IMR-90 (cell line): ENCODE data around the gene CCDC102A. TPM values are rescaled to one million over a fixed set of nuclear protein-coding genes. Genes with fewer than 3 reads are reported as not detected.

Experiments
- ATAC-seq: fragments of 200-7000 bp; cut with Tn5 transposase; 2 replicates; pipeline ENCODE4 v1.9.1; 2020; ENCODE audit warnings: low read depth, mild to moderate bottlenecking, moderate library complexity
- BruUV-seq: library from RNA; stranded (reverse); fragments of 400-500 nt; replicated peaks from 2 replicates; lab custom pipeline; 2021; lab: Mats Ljungman, UMichigan
- CTCF ChIA-PET: fragments of 300-600 bp; formaldehyde crosslinking; extraction: SDS; loops from one replicate; lab custom pipeline; 2021; ENCODE audit warnings: antibody characterized with exemption; lab: Yijun Ruan, JAX
- POLR2A ChIA-PET: fragments of 300-600 bp; sonication (Branson Sonifier 250); formaldehyde crosslinking; loops from one replicate; lab custom pipeline; 2022; ENCODE audit warnings: antibody characterized with exemption; ENCODE audit not compliant: unreplicated experiment; lab: Charles Lee
- DNase-seq: peaks from one replicate; pipeline ENCODE4 v3.0.0; 2013
- H2AFZ ChIP-seq: replicated peaks from 2 replicates; pipeline ENCODE3; 2013; ENCODE audit warnings: low read length, mild to moderate bottlenecking; ENCODE audit not compliant: poor library complexity
- H2AK5ac ChIP-seq: 2 replicates; pipeline ENCODE4 v1.6.1; 2013; ENCODE audit warnings: low read depth, low read length, inconsistent platforms
- H2AK9ac ChIP-seq: replicated peaks from 2 replicates; pipeline ENCODE3; 2013; ENCODE audit warnings: mild to moderate bottlenecking, low read depth, low read length, moderate library complexity; ENCODE audit not compliant: poor library complexity
- H2BK120ac ChIP-seq: 2 replicates; pipeline ENCODE4 v1.6.1; 2013; ENCODE audit warnings: low read depth, low read length, inconsistent platforms
- H2BK15ac ChIP-seq: 3 replicates; pipeline ENCODE4 v1.6.1; 2013; ENCODE audit warnings: low read depth, low read length, inconsistent platforms
- H2BK20ac ChIP-seq: 2 replicates; pipeline ENCODE4 v1.6.1; 2013; ENCODE audit warnings: low read depth, mild to moderate bottlenecking, inconsistent platforms, low read length, moderate library complexity
- H2BK5ac ChIP-seq: 2 replicates; pipeline ENCODE4 v1.6.1; 2013; ENCODE audit warnings: mild to moderate bottlenecking, low read depth, low read length, inconsistent platforms; ENCODE audit not compliant: poor library complexity, severe bottlenecking
- H3K14ac ChIP-seq: replicated peaks from 2 replicates; pipeline ENCODE4 v1.6.1; 2013; ENCODE audit warnings: low read depth, low read length, inconsistent platforms
- H3K18ac ChIP-seq: 2 replicates; pipeline ENCODE4 v1.6.1; 2013; ENCODE audit warnings: low read depth, low read length, control low read depth
- H3K23ac ChIP-seq: 2 replicates; pipeline ENCODE4 v1.6.1; 2013; ENCODE audit warnings: low read depth, low read length, inconsistent platforms
- H3K27ac ChIP-seq: 2 replicates; pipeline ENCODE4 v1.5.1; 2013; ENCODE audit warnings: mild to moderate bottlenecking, control low read depth, low read length; ENCODE audit not compliant: insufficient read depth
- H3K27me3 ChIP-seq: 2 replicates; pipeline ENCODE4 v1.6.1; 2013; ENCODE audit warnings: low read length; ENCODE audit not compliant: control insufficient read depth, insufficient read depth
- H3K36me3 ChIP-seq: 2 replicates; pipeline ENCODE4 v1.6.1; 2013; ENCODE audit warnings: low read length, mixed read lengths; ENCODE audit not compliant: control insufficient read depth, insufficient read depth
- H3K4ac ChIP-seq: 2 replicates; pipeline ENCODE4 v1.6.1; 2013; ENCODE audit warnings: low read depth, low read length, inconsistent platforms
- H3K4me1 ChIP-seq: 2 replicates; pipeline ENCODE4 v1.6.1; 2013; ENCODE audit warnings: low read length, mixed read lengths; ENCODE audit not compliant: control insufficient read depth, insufficient read depth
- H3K4me2 ChIP-seq: 2 replicates; pipeline ENCODE4 v1.6.1; 2013; ENCODE audit warnings: low read depth, mild to moderate bottlenecking, control low read depth, low read length, moderate library complexity
- H3K4me3 ChIP-seq: 2 replicates; pipeline ENCODE4 v1.5.1; 2013; ENCODE audit warnings: low read depth, mild to moderate bottlenecking, control low read depth, low read length, moderate library complexity; ENCODE audit not compliant: insufficient read depth
- H3K56ac ChIP-seq: 2 replicates; pipeline ENCODE4 v1.6.1; 2013; ENCODE audit warnings: low read length, inconsistent platforms; ENCODE audit not compliant: insufficient read depth; ENCODE audit errors: extremely low read depth
- H3K79me1 ChIP-seq, 2 experiments: 2 replicates each; pipeline ENCODE4 v1.6.1; 2013; ENCODE audit warnings: low read length in 2 of 2, inconsistent platforms in 1 of 2, low read depth in 1 of 2
- H3K9ac ChIP-seq: 2 replicates; pipeline ENCODE4 v1.6.1; 2013; ENCODE audit warnings: low read depth, low read length, control low read depth
- H3K9me1 ChIP-seq: 2 replicates; pipeline ENCODE4 v1.6.1; 2013; ENCODE audit warnings: low read length, inconsistent platforms; ENCODE audit not compliant: insufficient read depth
- H3K9me3 ChIP-seq: 2 replicates; pipeline ENCODE4 v1.6.1; 2013; ENCODE audit warnings: low read length; ENCODE audit not compliant: control insufficient read depth, insufficient read depth
- H4K20me1 ChIP-seq: 2 replicates; pipeline ENCODE4 v1.6.1; 2013; ENCODE audit warnings: low read length, inconsistent platforms; ENCODE audit not compliant: insufficient read depth
- H4K5ac ChIP-seq: 2 replicates; pipeline ENCODE4 v1.6.1; 2013; ENCODE audit warnings: mild to moderate bottlenecking, low read depth, low read length, control low read depth
- H4K8ac ChIP-seq, 2 experiments: 2 replicates each; pipeline ENCODE4 v1.6.1; 2013; ENCODE audit warnings: low read depth in 2 of 2, low read length in 2 of 2, control low read depth in 1 of 2, inconsistent platforms in 1 of 2
- H4K91ac ChIP-seq: 2 replicates; pipeline ENCODE4 v1.6.1; 2013; ENCODE audit warnings: low read depth, low read length, inconsistent platforms; ENCODE audit not compliant: insufficient read depth
- BHLHE40 ChIP-seq: fragments of 150-350 bp; IDR thresholded peaks from 2 replicates; pipeline ENCODE4 v1.6.1; 2016; ENCODE audit warnings: mild to moderate bottlenecking, low read depth, low read length
- CEBPB ChIP-seq: IDR thresholded peaks from 2 replicates; pipeline ENCODE4 v1.6.1; 2012; ENCODE audit warnings: low read depth, low read length, improper control_type of control experiment
- CHD1 ChIP-seq: IDR thresholded peaks from 2 replicates; pipeline ENCODE4 v1.6.1; 2012; ENCODE audit warnings: low read depth, low read length, improper control_type of control experiment
- CTCF ChIP-seq: conservative IDR thresholded peaks from 2 replicates; pipeline ENCODE4 v1.5.1; 2012; ENCODE audit warnings: mild to moderate bottlenecking, low read depth, low read length, improper control_type of control experiment
- FOS ChIP-seq: fragments of 150-350 bp; IDR thresholded peaks from 2 replicates; pipeline ENCODE4 v1.6.1; 2016; ENCODE audit warnings: low read depth, low read length
- MAFK ChIP-seq: IDR thresholded peaks from 2 replicates; pipeline ENCODE4 v1.6.1; 2012; ENCODE audit warnings: low read depth, low read length, improper control_type of control experiment
- MAZ ChIP-seq: IDR thresholded peaks from 2 replicates; pipeline ENCODE4 v1.6.1; 2012; ENCODE audit warnings: low read depth, mild to moderate bottlenecking, low read length, improper control_type of control experiment, moderate library complexity, borderline replicate concordance
- MXI1 ChIP-seq: IDR thresholded peaks from 2 replicates; pipeline ENCODE4 v1.6.1; 2012; ENCODE audit warnings: low read depth, mild to moderate bottlenecking, low read length, moderate library complexity, borderline replicate concordance
- POLR2A ChIP-seq: IDR thresholded peaks from 2 replicates; pipeline ENCODE4 v1.6.1; 2012; ENCODE audit warnings: mild to moderate bottlenecking, low read depth, low read length
- RAD21 ChIP-seq: IDR thresholded peaks from 2 replicates; pipeline ENCODE4 v1.6.1; 2012; ENCODE audit warnings: low read length, improper control_type of control experiment
- RCOR1 ChIP-seq: IDR thresholded peaks from 2 replicates; pipeline ENCODE4 v1.6.1; 2012; ENCODE audit warnings: mild to moderate bottlenecking, low read length, improper control_type of control experiment; ENCODE audit not compliant: insufficient replicate concordance
- RFX5 ChIP-seq: IDR thresholded peaks from 2 replicates; pipeline ENCODE4 v1.8.0; 2012; ENCODE audit warnings: low read depth, mild to moderate bottlenecking, low read length, moderate library complexity
- SMC3 ChIP-seq: fragments of 150-350 bp; IDR thresholded peaks from 2 replicates; pipeline ENCODE4 v1.6.1; 2016; ENCODE audit warnings: low read depth, mild to moderate bottlenecking, antibody characterized with exemption, low read length, moderate library complexity
- WGBS, 2 experiments: methylation state at CpG; one replicate each; pipeline versions ENCODE4 v1.1.5 to v1.1.7; 2013; ENCODE audit warnings: missing lambda C conversion rate in 2 of 2; ENCODE audit not compliant: insufficient read length in 1 of 2; ENCODE audit errors: extremely low coverage in 2 of 2; 5-methylcytosine and 5-hydroxymethylcytosine counted together
- dilution Hi-C: fragments of 300-500 bp; cut with HindIII; formaldehyde crosslinking; loops from one replicate; pipeline ENCODE4 v1.14.3; 2018; ENCODE audit warnings: low sequenced_read_pairs; ENCODE audit not compliant: unreplicated experiment
- in situ Hi-C: fragments of 300-500 bp; cut with MboI; formaldehyde crosslinking; loops from 3 replicates; pipeline ENCODE4 v1.14.3; 2019; ENCODE audit warnings: low sequenced_read_pairs, inconsistent platforms, mixed read lengths
- intact Hi-C: fragments of 100-400 bp; cut with micrococcal nuclease; formaldehyde crosslinking; loops from 2 replicates; pipeline ENCODE4 v1.10.0; 2022
- polyA plus RNA-seq, 3 experiments: library from polyadenylated mRNA; depleted of rRNA; stranded (reverse); fragments of >200 nt; gene quantifications; 2 replicates each; pipeline ENCODE4 v1.2.3, GENCODE V29; 2012; ENCODE audit warnings: low replicate concordance in 1 of 3
- total RNA-seq: library from RNA; depleted of rRNA; stranded (reverse); fragments of >200 nt; gene quantifications from 2 replicates; pipeline ENCODE4 v1.2.3, GENCODE V29; 2012

Gene CCDC102A
- total and polyA plus RNA-seq, 2 of the 4 experiments (the other 2 are of a cell fraction), result 5.4 to 8.5 TPM

- Histone ChIP-seq H3K4ac (no peak overlapping the region), H3K4me3 (no peak overlapping the region), H2AFZ (no peak overlapping the region), H2AK5ac (no peak overlapping the region), H4K20me1 (peaks cover 5% of the 10 kb centered on the region; the same call in 1 of the 2 replicates), H3K14ac (no peak overlapping the region), H4K91ac (no peak overlapping the region), H2BK15ac (no peak overlapping the region), H3K79me1 (no peaks in the 10 kb centered on the region), H4K8ac (no peak overlapping the region), H3K27me3 (no peaks in the 10 kb centered on the region), H4K5ac (no peak overlapping the region), H3K18ac (no peak overlapping the region), H3K9ac (no peak overlapping the region), H3K56ac (no peak overlapping the region), H3K36me3 (peaks cover 7% of the 10 kb centered on the region; the same call in 1 of the 2 replicates), H3K4me2 (no peak overlapping the region), H2AK9ac (peak overlapping the region; percentile 65), H2BK120ac (no peak overlapping the region), H3K23ac (no peak overlapping the region), H2BK5ac (no peak overlapping the region), H2BK20ac (no peak overlapping the region), H3K9me1 (no peaks in the 10 kb centered on the region), H3K4me1 (peaks cover 6% of the 10 kb centered on the region; the same call in 1 of the 2 replicates), H3K9me3 (no peaks in the 10 kb centered on the region), H3K27ac (no peak overlapping the region)
- intact Hi-C loops, result no loop called here
- dilution Hi-C loops, result no loop called here
- in situ Hi-C loops, result no loop called here
- ATAC-seq (no peak), DNase-seq (no peak)
- 83% methylated on average over 2 of the region's 6 CpGs; no CpG with 5 or more reads in 1 of the 2 experiments for WGBS, 2 experiments
- no TSS peak for BruUV-seq
- CTCF ChIA-PET, result no interaction called here
- TF ChIP-seq RAD21 (no peak), CEBPB (no peak), FOS (no peak), SMC3 (no peak), RCOR1 (no peak), BHLHE40 (no peak), MAFK (no peak), MXI1 (no peak), RFX5 (no peak), CHD1 (no peak), CTCF (no peak), POLR2A (no peak), MAZ (no peak)
- POLR2A ChIA-PET, result no interaction called here
Measured at GRCh38 chr16:57526498-57526897, 9.9 kb downstream of the CCDC102A start.
